ENCODE results near the gene POLR1E. TPM values are rescaled to one million over a fixed set of nuclear protein-coding genes. Genes with fewer than 3 reads are reported as not detected.

POLR1E gene
- total RNA-seq, 4 donors from 2014 or later, result 14.8 to 23.3 (median 18.5) TPM

GRCh38 chr9:37551468-37551867 is 65.7 kb downstream of the POLR1E start:
- no peak overlapping the region for H3K4me3 ChIP-seq (replicated peaks in 1 of 3)
- intact Hi-C loops (cut with DNase I), result no loop called here
- WGBS, 2 donors, result 84 to 88% methylated on average over 2 to 3 of the region's 3 CpGs
- H3K36me3 ChIP-seq, result no peaks in the 10 kb centered on the region
- H3K27ac ChIP-seq, result peak overlapping the region in 2 of 3 donors; percentile 36 to 40
- H3K27me3 ChIP-seq, result no peaks in the 10 kb centered on the region
- DNase-seq, result no peak
- H3K9me3 ChIP-seq, result no peaks in the 10 kb centered on the region
- H3K4me1 ChIP-seq, result peaks cover 6 to 8% of the 10 kb centered on the region in 2 donors
- TF ChIP-seq POLR2A (IDR thresholded peaks at IDR 0.05) (no peak), CTCF (IDR thresholded peaks at IDR 0.05) (no peak)

- Histone ChIP-seq H3K4me3 (replicated peaks in 1 of 3) (no peak overlapping the region), H3K9me3 (no peaks in the 10 kb centered on the region), H3K27me3 (no peaks in the 10 kb centered on the region), H3K36me3 (no peaks in the 10 kb centered on the region), H3K4me1 (peaks cover 6 to 8% of the 10 kb centered on the region in 2 donors), H3K27ac (peak overlapping the region in 2 of 3 donors; percentile 36 to 40)
- WGBS, 2 donors, result 87 to 90% methylated on average over 2 of the region's 2 CpGs
- TF ChIP-seq CTCF (IDR thresholded peaks at IDR 0.05) (no peak), POLR2A (IDR thresholded peaks at IDR 0.05) (no peak)
- intact Hi-C loops (cut with DNase I), result no loop called here
- no peak for DNase-seq
Observed at GRCh38 chr9:37551888-37552287, 66.1 kb downstream of the POLR1E start.

Other genes starting within 250 kb of the POLR1E start
- gene GRHPR, start 63.3 kb upstream of the POLR1E start, total RNA-seq, result 100 to 1,000 TPM in 2 of 4 donors, 10 to 100 TPM in 2; 79.5 to 157 (median 126) TPM
- 10 to 100 TPM; 19.2 to 26.8 (median 22.3) TPM for gene ZBTB5, start 20.5 kb upstream of the POLR1E start, total RNA-seq
- 10 to 100 TPM in 2 of 4 donors, 1 to 10 TPM in 2; 6.6 to 17.5 (median 12.2) TPM for gene FBXO10, start 90.4 kb downstream of the POLR1E start, total RNA-seq
- 100 to 1,000 TPM in 2 of 4 donors, 10 to 100 TPM in 2; 56.7 to 110 (median 85.0) TPM for gene TOMM5, start 106.6 kb downstream of the POLR1E start, total RNA-seq
- gene FRMPD1, start 165.0 kb downstream of the POLR1E start, total RNA-seq, result under 1 TPM in 3 of 4 donors, not detected in 1; 0.13 to 0.49 (median 0.22) TPM